Measurements from ENCODE around the gene XPR1.
A peak's percentile ranks its signal among the peaks of the same experiment; 100 is the strongest.

XPR1 gene

DNA sequence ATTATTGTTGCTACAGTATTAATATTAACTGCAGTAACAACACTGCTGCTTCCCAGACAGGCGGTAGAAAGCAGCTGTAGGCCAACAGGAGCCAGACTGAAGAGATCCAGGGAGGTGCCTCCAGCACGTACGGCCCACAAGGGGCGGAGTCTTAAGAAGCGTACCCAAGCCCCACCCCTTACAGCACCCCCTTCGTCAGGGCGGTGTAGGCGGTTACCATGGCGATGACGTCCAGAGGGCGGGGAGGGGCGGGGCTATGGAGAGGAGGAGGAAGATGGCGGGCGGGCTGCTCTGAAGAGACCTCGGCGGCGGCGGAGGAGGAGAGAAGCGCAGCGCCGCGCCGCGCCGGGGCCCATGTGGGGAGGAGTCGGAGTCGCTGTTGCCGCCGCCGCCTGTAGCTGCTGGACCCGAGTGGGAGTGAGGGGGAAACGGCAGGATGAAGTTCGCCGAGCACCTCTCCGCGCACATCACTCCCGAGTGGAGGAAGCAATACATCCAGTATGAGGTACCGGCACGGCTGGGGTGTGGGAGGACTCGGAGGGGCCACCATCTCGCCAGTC, at the start of gene XPR1:
XPR1 (plus strand) TSS at position 257 of the 560 bp plus-strand sequence; CDS start at position 437, 180 bp downstream.
- DNase-seq = peak; percentile 99

DNA sequence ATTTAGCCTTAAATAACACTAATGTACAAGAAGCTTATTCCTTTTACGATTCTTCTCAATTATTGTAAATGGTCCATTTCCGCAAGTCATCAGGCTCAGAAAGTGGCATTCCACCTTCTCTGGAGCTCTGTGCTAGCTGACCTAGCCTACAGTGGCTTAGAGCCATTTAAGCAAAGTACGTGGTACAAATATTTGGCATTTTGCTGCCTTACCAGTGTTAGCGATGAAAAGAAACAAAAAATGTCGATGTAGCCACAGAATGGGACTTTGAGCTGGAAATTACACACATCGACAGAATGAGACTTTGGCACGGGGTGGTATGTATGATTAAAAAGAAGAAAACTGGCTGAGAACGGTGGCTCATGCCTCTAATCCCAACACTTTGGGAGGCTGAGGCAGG, 47.0 kb upstream of the XPR1 start:
- DNase-seq = no peak

DNA sequence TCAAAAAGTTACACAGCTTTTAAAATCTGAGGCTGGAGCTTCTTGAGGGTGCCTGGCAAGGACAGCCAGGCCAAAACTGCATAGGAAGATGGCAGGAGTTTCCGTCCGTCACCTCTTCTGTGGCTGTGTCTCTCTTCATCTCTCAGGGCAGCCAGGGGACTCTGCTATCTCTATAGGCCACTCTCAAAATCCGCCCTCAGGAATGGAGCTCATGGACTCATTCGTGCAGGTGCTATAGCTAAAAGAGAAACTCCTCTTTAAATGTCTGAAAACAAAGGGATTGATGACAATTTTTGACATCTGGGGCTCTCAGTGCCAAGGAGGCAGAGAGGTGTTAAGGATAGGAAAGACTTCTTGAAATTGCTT, 45.8 kb upstream of the XPR1 start:
- DNase-seq = no peak

DNA sequence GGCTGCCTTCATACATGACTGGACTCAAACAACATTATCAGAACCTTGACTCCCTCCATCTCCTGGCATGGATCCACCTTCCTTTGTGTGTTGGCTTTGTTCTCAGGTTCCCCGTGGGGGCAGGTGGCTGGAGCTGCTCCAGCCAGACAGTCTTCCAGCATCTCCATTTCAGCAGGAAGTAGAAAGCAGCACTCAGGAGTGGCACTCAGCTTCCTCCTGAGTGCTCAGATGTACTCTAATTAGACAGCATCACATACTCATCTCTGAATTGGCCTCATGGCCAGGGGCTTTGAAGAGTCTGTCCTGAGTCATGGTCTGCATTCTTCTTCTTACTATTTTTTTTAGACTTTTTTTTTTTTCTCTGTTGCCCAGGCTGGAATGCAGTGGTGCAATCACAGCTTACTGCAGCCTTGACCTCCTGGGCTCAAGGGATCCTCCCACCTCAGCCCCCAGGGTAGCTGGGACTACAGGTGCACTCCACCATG, 45.1 kb upstream of the XPR1 start:
- no peak for DNase-seq

DNA sequence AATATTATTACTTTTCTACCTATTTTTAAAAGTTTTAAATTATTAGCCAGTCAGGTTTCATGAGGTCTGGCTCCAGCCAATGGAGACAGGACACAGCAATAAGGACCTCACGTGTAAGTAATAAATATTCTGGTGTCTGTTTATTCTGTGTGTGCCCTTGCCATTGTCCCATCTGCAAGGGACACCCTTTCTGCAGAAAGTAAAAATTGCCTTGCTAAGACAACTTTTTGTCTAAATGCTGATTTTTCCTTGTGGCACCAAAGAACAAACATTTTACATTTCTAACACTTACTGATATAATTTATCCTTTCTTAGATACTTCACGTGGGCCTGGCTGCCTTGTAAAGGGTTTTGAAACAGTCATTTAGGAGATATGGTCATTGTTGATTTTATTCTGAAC, 43.7 kb upstream of the XPR1 start:
- DNase-seq = no peak

DNA sequence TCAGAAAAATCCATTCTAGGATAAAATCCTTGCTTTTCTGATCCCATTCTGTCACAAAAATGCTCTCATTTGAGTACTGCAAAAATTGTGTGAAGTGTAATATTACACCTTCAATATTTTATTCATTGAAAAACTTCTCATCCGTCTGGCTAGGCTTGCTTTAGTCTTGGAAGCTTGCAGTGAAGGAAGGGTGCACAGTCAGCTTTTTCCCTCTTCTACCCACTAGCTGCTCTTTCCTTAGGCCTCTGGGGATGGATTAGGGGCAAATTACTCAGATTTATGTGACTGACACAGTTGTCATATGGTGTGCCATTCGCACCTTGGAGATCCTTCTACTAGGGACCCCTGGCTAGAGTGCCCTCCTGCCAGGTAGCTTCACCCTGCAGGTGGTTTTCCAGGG, 40.9 kb upstream of the XPR1 start:
- DNase-seq = no peak

DNA sequence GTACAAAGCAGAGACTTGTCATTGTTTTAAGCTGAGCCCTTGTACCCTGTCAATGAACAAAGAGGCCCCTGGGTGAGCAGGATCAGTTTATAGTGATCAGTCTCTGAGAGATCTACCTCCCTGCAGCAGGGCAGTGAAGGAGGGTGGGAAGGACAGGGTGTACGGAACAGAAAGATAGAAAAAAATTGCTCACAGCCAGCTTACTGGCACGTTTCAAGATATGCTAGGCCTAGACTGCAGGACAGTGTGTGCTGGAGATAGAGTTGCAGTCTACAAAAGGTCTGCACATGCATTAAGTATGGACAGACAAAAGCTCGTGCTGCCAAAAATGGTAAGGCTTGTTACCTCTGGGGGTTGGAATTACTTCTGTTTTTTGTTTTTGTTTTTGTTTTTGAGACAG, 38.4 kb upstream of the XPR1 start:
- DNase-seq = no peak

DNA sequence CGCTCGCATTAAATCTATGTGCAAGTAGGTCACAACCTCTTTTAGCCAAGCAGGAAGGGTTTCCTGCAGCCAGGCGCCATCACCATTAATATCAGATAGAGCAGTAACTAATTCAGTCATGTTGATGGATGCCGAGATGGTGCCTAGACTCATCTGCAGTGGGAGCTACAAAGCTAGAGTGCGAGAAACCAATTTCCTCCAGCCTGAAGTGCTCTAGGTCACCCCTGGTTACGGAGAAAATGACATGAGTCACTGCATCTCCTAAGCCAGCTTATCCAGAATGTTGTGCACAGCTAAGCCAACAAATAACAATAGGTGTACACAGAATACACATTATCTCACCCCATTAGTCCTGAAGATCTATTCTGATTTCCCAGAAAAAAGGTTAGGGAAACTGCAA, 37.1 kb upstream of the XPR1 start:
- DNase-seq = no peak

DNA sequence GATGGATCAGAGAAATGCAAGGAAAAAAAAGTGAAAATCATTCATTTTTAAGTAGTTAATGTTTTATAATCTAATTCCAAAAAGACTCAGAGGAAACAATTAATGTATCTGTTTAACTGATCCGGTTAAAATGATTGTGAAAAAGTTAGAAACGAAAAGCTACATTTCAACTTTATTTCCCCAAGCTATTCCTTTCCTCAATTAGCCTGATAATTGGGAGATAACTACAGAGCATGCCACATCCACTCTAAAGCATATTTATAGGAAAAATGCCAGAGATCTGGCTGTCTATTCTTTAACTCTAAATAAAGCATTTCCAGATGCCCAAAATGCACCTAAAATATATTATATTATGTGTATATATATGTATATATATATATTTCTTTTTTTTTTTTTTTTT, 35.9 kb upstream of the XPR1 start:
- no peak for DNase-seq

DNA sequence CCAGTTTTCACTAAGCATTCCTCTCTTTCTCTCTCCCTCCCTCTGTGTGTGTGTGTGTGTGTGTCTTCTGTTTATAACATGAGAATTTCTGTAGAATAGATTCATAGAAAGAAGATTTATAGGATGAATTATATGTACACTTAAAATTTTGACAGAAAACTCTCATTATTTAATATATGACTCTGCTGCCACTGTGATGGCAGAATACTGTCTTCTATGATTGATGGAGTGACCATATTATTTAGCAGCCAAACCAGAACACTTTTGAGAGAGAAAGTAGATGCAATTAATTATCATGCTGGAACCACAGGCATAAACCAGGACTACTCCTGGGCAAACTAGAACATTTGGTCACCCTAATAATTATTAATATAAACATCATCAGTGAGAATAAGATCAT, 34.3 kb upstream of the XPR1 start:
- no peak for DNase-seq

DNA sequence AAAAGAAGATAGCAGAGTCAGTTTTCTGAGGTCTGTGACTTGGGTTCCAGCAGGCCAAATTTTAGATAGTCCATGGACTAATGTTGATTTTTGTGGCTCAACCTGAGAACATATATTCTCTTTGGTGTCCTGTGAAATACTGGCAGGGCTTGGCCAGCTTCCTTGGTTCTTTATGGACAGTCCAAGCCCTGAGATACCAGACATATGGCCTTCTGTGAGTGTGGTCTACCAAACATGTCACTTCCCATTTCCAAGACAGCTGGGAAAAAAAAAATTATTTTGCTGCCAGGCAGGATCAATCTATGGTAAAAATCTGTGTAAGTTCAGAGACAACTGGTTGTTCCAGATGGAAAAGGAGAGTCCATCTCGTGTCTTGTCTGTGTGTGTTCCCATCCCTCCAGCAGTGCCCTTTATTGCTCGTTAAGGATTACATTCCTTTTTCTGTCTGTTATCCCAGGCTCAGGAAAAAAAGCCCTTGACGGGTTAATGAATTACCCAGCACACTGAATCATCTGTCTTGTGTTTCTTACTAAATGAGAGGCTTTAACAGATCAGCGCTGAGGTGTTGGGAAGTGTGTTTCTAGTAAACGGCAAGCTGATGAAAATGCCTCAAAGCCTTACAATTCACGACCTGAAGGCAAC, 33.4 kb upstream of the XPR1 start:
- DNase-seq = no peak

DNA sequence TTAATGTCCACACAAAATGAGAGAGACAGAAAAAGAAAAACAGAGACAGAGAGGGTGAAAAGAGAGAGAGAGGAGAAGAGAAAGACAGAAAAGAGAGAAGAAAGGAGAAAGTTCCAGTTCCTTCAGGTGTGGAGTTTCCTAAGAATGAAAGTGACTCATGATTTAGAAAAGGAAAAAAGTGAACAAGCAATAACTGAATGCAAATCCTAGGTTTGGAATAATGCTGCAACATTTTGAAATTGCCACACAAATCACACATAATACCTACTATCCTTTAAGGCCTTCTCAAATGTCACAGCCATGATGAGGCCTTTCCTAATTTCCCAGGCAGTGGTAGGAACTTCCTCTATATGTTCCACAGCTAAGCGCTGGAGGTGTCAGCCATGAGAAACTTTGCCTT, 31.5 kb upstream of the XPR1 start:
- DNase-seq = no peak

DNA sequence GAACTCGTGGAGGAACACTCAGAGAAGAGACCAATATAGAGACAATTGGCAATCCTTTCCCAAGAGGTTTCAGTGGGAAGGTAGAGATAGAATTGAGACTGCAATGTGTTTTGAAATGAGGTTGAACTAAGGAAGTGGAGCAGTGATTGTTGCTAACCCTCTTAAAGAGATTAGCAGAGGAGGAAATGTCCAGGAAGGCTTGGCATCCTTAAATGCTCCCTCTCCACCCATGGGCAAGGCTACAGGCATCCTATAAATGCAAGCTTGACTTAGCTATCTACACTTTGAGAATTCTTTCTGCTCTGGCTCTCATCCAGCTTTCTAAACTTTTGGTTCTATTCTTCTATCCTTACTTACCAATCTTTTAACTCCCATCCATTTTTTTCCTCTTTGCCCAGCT, 30.3 kb upstream of the XPR1 start:
- no peak for DNase-seq

DNA sequence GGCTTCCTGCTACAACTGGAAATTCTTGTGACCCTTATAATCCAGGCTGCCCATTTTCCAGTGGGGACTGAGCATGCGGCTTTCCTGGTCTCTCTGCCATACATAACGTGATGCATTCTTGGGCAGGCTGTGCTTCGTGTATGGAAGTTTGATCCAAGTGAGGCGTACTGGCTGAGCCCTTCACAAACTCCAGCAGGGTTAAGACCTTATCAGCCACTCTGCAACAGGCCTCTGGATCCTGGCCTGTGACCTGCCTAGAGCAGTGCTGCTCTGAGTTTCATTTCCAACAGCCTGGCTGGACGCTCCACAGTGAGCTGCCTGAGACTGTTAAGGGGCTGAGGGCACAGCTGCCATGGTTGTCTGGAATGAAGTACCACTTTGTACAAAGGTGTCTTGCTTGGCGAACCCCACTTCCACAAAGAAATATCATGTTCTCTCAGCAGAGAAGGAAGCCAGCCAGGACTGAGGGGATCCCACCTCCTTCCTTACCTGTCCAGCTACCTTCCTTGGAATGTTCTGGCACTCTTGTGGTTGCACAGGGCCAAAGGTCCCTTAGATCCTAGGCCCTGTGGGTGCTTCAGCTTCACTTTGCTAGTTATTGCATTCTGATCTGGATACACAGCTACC, 28.5 kb upstream of the XPR1 start:
- DNase-seq = no peak

DNA sequence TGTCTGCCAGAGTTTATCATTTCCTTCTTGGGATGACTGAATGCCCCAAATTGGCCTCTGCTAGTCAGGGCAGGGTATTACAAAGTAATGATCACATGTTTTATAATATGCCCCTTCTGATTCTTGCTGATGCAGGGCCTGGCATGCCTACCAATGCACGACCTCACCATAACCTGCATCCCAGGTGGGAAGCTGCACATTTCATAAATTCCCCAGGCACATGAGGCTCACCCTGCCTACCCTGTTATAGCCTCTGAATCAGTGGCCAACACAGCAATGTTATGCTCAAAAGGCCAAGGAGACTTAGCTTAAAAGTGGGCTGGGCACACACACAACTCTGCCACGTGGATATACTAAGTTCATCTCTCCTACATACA, 28.0 kb upstream of the XPR1 start:
- DNase-seq = no peak

DNA sequence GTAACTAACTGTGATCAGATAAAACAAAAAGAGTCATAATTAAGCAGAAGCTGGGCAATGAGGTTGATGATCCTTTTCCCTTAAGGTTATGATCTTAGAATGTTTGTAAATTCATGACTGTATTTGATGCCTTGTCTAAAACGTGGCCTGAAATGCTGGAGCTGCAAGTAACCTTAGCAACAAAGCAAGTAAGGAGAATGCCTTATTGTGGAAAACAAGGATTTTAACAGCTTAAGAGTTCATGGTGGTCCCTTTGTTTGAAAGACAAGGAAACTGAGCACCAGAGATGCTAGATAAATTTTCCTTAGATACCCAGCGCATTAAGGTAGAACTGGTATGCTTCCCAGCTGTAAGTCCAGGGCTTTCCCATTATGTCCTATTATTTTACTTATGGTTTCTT, 25.7 kb upstream of the XPR1 start:
- DNase-seq = no peak

DNA sequence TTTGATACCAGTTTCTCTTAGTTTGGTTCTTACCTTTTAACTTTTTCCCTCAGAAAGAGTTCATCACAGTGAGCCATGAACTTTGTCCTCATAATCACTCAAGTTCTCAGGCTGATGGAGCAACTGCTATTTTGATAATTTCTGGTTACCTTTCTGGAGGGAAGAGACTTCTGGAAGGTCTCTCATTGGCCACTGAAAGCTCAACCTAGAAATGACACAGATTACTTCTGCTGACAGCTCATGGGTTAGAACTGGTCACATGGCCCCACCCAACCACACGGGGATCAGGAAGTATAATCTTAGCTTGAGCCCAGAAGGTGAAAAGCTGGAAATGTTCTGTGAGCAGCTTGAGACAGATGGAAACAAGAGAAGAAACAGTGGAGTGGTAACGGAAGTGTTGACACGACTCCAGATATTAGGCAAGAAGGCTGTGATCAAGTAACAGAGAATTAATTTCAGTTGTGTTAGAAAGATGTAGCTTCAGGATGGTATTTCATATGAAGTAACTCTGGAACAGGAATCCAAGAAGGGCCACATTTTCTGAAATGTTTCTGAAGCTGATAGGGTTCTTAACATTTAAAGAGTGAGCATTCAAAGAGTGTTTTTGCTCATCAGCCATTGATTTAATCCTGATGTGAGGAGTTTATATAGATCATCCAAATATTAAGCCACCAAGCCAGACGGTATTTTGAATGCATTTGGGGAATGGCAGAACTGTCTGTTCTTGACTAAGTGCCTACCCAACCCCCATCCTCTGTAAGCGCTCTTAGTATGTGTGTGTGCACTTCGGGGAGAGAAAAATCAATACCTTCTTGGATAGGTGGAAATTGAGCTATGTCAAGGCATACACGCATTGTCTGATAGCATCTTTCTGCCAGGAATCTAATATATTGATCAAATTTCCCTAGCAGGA, 21.9 kb upstream of the XPR1 start:
- DNase-seq = no peak

DNA sequence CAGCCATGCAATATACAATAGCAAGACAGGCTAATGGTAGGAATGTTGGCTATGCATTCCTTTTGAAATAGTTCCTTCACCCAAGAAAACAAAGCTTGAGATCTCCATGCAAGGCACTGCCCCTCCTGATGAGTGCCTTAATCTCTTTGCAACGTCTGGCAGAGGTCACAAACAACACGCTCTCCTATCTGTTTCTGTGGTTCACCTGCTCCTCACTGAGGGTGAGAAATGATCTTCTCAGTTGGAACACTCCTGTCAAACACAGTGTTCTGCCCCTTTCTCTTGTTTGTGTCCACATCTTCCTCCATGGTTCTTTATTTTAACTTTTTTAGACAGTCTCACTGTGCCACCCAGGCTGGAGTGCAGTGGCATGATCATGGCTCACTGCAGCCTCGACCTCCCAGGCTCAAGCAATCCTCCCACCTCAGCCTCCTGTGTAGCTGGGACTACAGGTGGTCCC, 21.2 kb upstream of the XPR1 start:
- DNase-seq = no peak

DNA sequence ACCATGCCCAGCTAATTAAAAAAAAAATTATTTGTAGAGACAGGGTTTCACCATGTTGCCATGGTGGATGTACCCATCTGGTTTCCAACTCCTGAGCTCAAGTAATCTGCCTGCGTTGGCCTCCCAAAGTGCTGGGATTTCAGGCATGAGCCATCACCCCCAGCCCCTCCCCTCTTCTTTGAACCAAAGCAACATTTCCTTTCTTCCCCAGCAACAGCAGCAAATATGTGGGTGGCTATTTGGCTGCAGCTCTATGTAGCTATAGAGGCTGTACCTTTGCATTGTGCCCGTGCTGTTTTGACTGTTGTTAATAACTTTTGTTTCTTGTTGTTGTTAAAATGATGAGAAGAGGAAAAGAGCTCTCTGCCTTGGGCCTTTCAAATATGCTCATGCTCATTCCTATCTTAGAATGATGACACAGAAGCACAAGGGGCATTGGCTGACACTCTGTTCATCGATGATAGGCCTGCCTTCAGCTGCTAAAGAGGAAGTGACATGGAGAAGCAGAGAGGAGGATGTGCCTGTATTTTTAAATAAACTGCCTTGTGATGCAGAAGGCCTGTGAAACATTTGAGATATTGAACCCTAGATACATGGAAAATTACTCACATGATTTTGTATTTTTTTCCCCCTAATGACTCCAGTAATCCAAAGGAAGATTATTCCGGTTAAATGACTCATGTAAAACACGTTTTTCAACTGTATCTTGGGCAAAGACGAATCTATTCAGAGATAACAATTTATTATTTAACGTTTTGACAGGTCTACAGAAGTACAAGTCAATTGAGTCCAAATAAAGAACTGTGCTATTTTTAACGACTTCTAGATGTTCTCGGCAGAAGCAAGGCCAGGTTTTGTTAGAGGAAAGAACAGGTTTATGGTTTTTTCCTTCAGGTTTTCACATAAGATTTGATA, 20.5 kb upstream of the XPR1 start:
- DNase-seq = no peak

DNA sequence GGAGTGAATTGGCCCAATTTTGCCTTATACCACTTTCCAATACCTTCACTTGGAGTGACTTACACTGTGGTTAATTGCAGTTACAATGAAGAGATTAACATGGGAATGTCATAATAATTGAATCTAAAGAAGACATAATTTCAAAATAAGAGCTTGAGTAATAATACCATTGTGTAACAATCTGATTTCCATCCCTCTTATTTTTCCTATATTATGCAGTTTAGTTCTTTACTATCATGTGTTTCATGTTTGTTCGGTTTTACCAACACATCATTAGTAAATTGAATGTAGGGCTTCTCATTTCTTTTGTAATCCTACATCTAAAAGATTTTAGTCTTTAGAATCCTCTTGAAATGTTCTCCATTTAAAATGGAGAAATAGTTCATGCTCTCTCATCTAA, 19.2 kb upstream of the XPR1 start:
- DNase-seq = no peak

DNA sequence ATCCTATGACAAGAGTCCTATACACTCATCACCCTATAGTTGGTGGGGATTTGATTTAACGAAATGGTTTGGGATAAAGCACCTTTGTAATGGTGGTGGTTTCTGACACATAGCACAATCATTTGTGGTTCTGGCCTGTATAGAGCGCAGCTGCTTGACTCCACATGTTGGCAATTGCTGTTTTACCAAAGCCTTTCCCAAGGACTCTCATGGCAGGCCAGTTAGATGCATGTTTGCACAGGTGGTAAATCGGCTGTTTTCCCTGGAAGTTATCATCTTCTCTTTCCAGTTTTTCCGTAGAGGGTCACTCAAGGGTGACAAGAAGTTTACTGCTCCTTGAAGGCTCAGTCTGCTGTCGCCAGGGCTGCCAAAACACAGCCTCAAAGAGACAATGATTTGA, 17.1 kb upstream of the XPR1 start:
- DNase-seq = no peak

DNA sequence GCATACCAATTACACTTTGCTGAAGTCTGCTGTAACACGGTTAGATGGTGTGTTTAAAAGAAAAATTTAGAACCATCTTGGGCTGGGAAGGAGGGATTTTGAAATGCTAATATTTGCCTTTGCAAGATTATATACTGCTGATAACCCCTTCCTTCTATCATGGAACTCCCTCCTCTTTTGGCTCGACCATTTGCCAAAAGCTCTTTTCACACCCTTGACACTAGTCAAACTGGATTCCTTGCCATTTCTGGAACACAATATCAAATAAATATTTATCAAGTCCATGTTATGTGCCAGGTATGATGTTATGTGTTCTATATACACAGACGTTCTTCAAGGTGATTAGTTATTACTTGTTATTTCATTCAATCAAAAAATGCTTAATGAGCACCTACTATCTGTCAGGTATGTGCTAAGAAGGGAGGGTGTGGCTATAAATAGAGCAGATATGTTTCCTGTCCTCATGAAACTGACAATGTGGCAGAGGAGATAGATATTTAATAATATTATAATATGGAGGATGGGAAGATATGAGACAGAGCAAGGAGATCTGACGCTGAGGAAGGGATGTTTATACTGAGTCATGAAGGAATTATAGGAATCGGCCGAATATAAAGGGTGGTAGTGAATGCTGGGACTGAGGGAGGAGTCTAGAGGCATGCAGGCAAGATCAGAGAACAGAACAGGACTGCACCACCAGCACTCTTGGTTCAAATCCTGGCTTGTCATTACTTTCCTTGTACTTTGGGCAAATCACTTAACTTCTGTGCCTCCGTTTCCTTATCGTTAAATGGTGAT, 16.1 kb upstream of the XPR1 start:
- no peak for DNase-seq

Measured in activated T-cell treated with anti-CD3 and anti-CD28 coated beads for 4 hours (primary cell).